Measurements from ENCODE around the gene NT5C2.

Gene NT5C2

GRCh38 chr10:103193107-103193819 lies at the start of gene NT5C2:
TSS of gene NT5C2 (minus strand) at chr10:103193272. CDS start at chr10:103174958, 18,314 bp downstream.
- H3K36me3 ChIP-seq, result no peaks in the 10 kb centered on the region
- peak within 1 kb of the TSS; percentile 84 to 88 for H3K4me3 ChIP-seq
- H3K9me3 ChIP-seq, result no peaks in the 10 kb centered on the region
- DNase-seq, result peak; percentile 66 to 90
- intact Hi-C loops (cut with DNase I; ENCODE audit: low total_unique reads), result loop anchor here (10.0 kb wide), 3 partner anchors 48 to 118 kb away; partner anchors contain the start of gene RPEL1
- H3K27me3 ChIP-seq, result no peaks in the 10 kb centered on the region
- no peak for TF ChIP-seq CTCF (IDR thresholded peaks at IDR 0.05)
- H3K27ac ChIP-seq, result peak within 1 kb of the TSS; percentile 94 to 99
- H3K4me1 ChIP-seq, result peaks cover 0 to 57% (median 35%) of the 10 kb centered on the region in 4 donors

- DNase-seq, result peak; percentile 22 to 70
- Histone ChIP-seq H3K27me3 (no peaks in the 10 kb centered on the region), H3K36me3 (no peaks in the 10 kb centered on the region), H3K4me3 (no peak overlapping the region), H3K4me1 (peaks cover 0 to 24% (median 11%) of the 10 kb centered on the region in 4 donors), H3K27ac (peak overlapping the region; percentile 55 to 71), H3K9me3 (no peaks in the 10 kb centered on the region)
- intact Hi-C loops (cut with DNase I; ENCODE audit: low total_unique reads), result loop anchor here (5.0 to 10.0 kb wide), 4 partner anchors 47 to 507 kb away; partner anchors contain the start of genes CYP17A1 and NT5C2
- TF ChIP-seq CTCF (IDR thresholded peaks at IDR 0.05), result no peak
Measured at GRCh38 chr10:103241262-103242011, 48.4 kb upstream of the NT5C2 start.

GRCh38 chr10:103238506-103239252 lies 45.6 kb upstream of the NT5C2 start:
- Histone ChIP-seq H3K4me1 (peaks cover 0 to 24% (median 11%) of the 10 kb centered on the region in 4 donors), H3K9me3 (no peaks in the 10 kb centered on the region), H3K4me3 (no peak overlapping the region), H3K27ac (peak overlapping the region in 1 of 2 donors; percentile 47), H3K36me3 (no peaks in the 10 kb centered on the region), H3K27me3 (no peaks in the 10 kb centered on the region)
- intact Hi-C loops (cut with DNase I; ENCODE audit: low total_unique reads), result no loop called here
- TF ChIP-seq CTCF (IDR thresholded peaks at IDR 0.05), result peak; percentile 19 to 22
- DNase-seq, result peak; percentile 32 to 70

- Histone ChIP-seq H3K27ac (no peak overlapping the region), H3K4me1 (peaks cover 0 to 23% (median 14%) of the 10 kb centered on the region in 4 donors), H3K27me3 (no peaks in the 10 kb centered on the region), H3K9me3 (no peaks in the 10 kb centered on the region), H3K4me3 (no peak overlapping the region), H3K36me3 (no peaks in the 10 kb centered on the region)
- no peak for DNase-seq
- intact Hi-C loops (cut with DNase I; ENCODE audit: low total_unique reads), result no loop called here
- TF ChIP-seq CTCF (IDR thresholded peaks at IDR 0.05), result no peak
Measured at GRCh38 chr10:103235775-103236174, 42.7 kb upstream of the NT5C2 start.

- Histone ChIP-seq H3K27ac (no peak overlapping the region), H3K9me3 (no peaks in the 10 kb centered on the region), H3K4me3 (no peak overlapping the region), H3K36me3 (no peaks in the 10 kb centered on the region), H3K4me1 (peaks cover 0 to 39% (median 27%) of the 10 kb centered on the region in 4 donors), H3K27me3 (no peaks in the 10 kb centered on the region)
- intact Hi-C loops (cut with DNase I; ENCODE audit: low total_unique reads), result no loop called here
- DNase-seq, result no peak
- no peak for TF ChIP-seq CTCF (IDR thresholded peaks at IDR 0.05)
Measured at GRCh38 chr10:103232772-103233488, 39.9 kb upstream of the NT5C2 start.

Measured in tibial artery (tissue), 4 donors.